GM18519 (cell line): ENCODE results near the gene CGB2.
"Not testable (repeated sequence)": the region's sequence is repeated elsewhere in the genome, so short reads cannot be mapped to it uniquely, and the experiment has no call there.

Source experiments
- ATAC-seq: cut with Tn5 transposase; IDR thresholded peaks from one replicate; pipeline ENCODE4 v1.9.1; 2021; ENCODE audit warnings: mild to moderate bottlenecking, moderate library complexity; ENCODE audit not compliant: unreplicated experiment, low FRiP score

Gene CGB2

DNA sequence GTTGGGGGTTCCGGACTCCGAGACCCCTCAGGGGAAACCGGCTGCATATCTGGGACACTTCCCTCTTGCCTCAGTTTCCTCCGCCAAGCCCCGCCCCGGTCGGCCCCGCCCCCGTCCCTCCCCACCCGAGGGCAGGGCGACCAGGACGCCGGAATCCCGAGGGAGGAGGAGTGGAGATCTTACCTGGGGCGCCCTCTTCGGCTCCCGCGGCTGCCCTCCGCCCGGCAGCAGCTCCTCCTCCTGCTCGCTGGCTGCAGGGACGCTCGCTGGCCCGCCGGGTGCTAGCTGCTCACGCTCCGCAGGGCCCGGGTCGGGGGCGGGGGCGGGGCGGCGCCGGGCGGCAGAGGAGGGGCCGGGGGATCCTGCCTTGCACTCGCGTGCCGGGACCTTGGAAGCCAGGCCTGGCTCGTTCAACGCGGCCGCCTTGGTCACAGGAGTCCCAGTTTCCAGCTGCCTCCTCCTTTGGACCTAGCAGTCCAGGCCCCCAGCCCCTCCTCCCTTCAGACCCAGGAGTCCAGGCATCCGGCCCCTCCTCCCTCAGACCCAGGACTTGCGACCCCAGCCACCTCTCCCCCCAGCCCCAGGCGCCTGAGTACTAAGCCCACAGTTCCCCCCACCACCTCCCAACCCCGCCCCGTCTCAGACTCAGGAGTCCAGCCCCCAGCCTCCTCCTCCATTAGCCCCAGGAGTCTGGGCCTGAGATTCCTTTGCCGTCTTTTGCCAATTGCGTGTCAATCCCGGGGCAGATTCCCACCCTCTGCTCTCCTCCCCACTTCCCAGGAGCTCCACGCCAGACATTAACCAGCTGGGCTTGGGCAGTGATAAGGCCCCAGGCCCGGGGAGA lies 33.3 kb downstream of the CGB2 start, which contains the start of gene NTF4:
TSS of gene NTF4 (minus strand) at position 51 of the 844 bp plus-strand sequence. CDS start 2,821 bp downstream, outside the sequence.
- ATAC-seq: no peak

DNA sequence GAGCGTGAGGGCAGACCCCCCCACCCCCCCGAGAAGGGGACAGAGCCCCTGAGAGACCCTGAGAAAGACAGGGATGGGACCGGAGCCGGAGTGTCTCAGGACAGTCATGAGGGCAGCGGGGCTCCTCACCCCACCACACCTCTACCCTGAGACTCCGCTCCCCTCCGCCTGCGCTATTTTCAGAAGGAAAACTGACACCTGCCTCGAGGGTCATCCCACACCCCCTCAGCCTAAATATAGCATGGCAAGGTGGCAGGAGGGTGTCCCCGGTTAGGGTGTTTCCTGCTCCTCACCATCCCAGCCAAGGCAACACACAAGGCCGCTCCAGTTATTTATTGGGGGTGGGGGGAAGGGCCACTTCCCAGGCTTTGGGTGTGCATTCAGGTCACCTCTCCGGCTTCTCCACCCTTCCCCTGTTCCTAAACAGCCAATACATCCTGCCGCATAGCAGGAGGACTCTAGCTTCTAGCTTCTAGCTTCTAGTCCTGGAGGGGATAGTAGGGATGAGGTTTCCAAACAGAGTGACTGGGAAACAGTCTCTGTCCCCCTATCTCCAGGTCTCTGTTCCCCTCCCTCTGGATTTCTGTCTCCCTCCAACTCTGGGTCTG lies 34.3 kb downstream of the CGB2 start:
- ATAC-seq: no peak

DNA sequence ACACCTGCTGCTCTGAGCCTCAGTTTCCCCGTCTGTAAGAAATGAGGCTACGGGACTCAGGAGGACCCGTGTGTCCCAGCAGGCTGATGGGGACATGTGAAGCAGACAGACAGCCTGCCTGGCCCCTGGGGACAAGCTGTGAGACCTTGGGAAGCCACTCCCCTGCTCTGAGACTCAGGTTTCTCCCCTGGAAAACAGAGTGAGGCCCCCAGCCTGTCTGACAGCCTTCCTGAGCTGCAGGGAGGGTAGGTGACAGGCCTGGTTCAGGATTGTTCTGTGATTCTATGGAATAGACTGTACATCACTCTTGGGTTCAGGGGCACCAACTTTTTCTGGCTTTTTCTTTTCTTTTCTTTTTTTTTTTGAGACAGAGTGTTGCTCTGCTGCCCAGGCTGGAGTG lies 35.9 kb downstream of the CGB2 start:
- ATAC-seq: no peak

DNA sequence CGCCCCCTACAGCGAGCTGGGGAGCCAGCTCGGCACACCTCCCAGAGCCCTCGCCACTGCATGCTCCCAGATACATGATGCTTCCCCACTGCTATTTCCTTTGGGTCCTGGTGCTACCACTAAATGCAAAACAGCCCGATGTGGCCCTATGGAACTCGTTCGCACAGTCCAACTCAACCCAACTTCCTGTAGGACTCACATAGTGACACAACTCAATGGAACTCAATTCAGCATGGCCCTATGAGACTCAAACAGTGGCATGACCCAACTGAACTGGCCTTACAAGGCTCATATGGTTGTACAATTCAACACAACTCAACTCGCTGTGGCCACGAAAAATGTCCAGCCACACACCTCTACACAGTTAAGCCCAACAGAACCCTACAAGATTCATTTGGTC lies 37.3 kb downstream of the CGB2 start:
- no peak for ATAC-seq

DNA sequence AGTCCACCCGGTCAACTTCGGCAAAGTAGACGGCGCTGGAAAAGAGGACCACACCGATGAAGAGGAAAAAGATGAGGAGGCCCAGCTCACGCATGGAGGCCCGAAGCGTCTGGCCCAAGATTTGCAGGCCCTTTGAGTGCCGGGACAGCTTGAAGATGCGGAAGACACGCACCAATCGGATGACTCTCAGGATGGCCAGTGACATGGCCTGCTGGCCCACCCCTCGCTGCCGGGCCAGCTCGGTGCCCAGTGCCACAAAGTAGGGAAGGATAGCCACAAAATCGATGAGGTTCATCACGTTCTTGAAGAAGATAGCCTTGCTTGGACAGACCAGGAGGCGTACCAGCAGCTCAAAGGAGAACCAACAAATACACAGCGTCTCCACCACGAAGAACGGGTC lies 38.7 kb downstream of the CGB2 start:
- no peak for ATAC-seq

DNA sequence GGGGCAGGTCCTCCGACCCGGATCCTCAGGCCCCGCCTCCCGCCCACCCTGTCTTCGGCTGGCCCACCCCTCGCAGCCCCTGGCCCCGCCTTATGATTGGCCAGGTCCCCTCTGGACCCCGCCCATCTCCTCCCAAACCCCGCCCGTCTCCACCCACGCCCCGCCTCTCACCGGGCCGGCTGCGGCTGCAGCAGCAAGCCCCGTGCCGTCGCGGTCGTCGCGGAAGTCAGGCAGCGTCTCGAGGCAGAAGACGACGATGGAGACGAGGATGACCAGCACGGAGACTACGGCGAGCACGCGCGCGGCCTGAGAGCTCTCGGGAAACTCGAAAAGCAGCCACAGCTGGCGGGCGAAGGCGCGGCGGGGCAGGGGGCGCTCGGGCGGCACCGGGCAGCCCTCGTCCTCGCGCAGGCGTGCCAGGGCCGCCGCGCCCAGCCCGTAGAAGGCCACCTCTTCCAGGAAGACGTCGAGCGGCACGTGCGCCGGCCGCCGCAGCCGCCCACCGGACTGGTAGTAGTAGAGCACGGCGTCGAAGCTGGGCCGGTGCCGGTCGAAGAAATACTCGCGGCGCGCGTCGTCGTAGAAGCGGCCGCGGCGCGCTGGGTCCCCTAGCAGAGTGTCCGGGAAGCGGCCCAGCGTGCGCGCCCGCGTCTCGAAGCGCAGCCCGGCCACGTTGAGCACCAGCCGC lies 40.3 kb downstream of the CGB2 start:
- ATAC-seq: no peak

DNA sequence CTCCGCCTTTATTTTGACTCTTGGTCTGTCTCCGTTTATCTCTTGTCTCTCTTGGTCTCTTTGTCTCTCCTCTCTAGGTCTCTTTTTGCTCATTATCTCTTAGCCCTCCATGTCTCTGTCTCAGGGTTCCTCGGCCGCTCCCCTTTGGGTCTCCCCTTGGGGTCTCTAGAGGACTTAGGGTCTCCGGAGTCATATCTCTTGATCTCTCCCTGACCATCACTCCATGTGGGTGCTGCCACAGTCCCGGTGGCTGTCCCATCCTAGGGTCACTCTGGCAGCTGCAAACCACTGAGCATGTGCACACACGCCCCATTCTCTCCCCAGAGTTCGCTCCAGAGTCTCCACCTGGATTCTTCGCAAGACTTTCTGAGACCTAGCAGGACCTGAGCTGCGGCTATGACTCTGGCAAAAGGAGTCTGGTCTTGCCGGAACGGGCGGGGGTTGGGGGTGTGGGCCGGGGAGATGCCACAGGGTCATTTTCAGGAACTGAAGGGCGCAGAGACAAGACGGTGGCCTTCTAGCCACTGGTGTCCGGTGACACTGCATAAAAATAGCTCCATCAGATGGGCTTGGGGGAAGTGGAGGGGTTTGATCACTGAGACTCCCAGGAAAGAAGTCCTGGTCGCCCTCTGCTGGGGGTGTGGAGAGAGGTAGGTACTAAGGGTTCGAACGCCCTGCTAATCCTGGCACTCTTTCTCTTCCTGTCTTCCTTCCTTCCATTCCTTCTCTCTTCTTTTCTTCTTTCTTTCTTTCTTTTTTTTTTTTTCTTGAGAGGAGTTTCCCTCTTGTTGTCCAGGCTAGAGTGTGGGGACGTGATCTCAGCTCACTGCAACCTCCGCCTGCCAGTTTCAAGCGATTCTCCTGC lies 42.1 kb downstream of the CGB2 start:
- ATAC-seq: no peak

DNA sequence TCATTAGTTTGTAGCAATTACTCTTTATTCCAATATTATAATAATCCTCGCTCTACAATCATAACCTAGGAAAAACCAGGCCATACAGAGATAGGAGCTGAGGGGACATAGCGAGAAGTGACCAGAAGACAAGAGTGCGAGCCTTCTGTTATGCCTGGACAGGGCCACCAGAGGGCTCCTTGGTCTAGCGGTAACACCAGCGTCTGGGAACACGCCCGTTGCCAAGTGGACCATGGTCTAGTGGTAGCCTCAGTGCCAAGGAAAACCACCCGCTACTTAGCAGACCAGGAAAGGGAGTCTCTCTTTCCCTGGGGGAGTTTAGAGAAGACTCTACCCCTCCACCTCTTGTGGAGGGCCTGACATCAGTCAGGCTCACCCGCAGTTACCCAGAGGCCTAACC lies 43.2 kb downstream of the CGB2 start:
- not testable (repeated sequence) for ATAC-seq

DNA sequence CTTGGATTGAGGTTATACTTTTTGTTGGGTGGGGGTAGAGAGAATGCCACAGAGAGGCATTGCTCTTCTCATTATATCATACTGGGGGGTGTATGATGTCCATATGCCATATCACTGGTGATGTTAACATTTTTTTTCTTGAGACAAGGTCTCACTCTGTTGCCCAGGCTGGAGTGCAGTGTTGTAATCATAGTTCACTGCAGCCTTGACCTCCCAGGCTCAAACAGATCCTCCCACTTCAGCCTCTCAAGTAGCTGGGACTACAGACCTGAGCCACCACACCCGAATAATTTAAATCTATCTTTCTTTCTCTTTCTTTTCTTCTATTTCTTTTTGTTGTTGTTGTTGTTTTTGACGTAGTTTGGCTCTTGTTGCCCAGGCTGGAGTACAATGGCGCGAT lies 48.7 kb downstream of the CGB2 start:
- ATAC-seq: no peak

DNA sequence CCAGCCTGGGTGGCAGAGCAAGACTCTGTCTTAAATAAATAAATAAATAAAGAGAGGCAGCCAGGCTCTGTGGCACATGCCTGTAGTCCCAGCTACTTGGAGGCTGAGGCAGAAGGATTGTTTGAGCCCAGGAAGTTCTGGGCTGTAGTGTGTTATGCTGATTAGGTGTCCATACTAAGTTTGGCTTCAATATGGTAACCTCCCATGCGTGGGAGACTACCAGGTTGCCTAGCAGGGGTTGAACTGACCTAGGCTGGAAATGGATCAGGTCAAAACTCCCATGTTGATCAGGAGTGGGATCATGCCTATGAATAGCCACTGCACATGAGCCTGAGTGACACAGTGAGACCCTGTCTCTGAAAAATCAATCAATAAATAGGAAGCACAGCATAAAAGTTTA lies 49.6 kb downstream of the CGB2 start:
- no peak for ATAC-seq
